ENCODE measurements around the gene AIRE.

The AIRE gene

GRCh38 chr21:44331209-44331608 is 45.5 kb downstream of the AIRE start:
- TF ChIP-seq CTCF (IDR thresholded peaks at IDR 0.05; ENCODE audit: insufficient read depth, low read depth, low read length, missing control alignments), result no peak
- no peak overlapping the region for H3K4me3 ChIP-seq (ENCODE audit: low read depth, low read length)
- DNase-seq (ENCODE audit: low read depth), result no peak

GRCh38 chr21:44331650-44332307 is 46.1 kb downstream of the AIRE start:
- DNase-seq (ENCODE audit: low read depth), result no peak
- TF ChIP-seq CTCF (IDR thresholded peaks at IDR 0.05; ENCODE audit: insufficient read depth, low read depth, low read length, missing control alignments), result no peak
- H3K4me3 ChIP-seq (ENCODE audit: low read depth, low read length), result no peak overlapping the region

- no peak overlapping the region for H3K4me3 ChIP-seq (ENCODE audit: low read depth, low read length)
- DNase-seq (ENCODE audit: low read depth), result no peak
- TF ChIP-seq CTCF (IDR thresholded peaks at IDR 0.05; ENCODE audit: insufficient read depth, low read depth, low read length, missing control alignments), result no peak
Measured at GRCh38 chr21:44332383-44332782, 46.7 kb downstream of the AIRE start.

- DNase-seq (ENCODE audit: low read depth), result no peak
- H3K4me3 ChIP-seq (ENCODE audit: low read depth, low read length), result no peak overlapping the region
- TF ChIP-seq CTCF (IDR thresholded peaks at IDR 0.05; ENCODE audit: insufficient read depth, low read depth, low read length, missing control alignments), result no peak
Measured at GRCh38 chr21:44332965-44333364, 47.3 kb downstream of the AIRE start.

- no peak for DNase-seq (ENCODE audit: low read depth)
- H3K4me3 ChIP-seq (ENCODE audit: low read depth, low read length), result no peak overlapping the region
- no peak for TF ChIP-seq CTCF (IDR thresholded peaks at IDR 0.05; ENCODE audit: insufficient read depth, low read depth, low read length, missing control alignments)
Measured at GRCh38 chr21:44333509-44334328, 48.0 kb downstream of the AIRE start.

GRCh38 chr21:44334329-44335030 is 48.8 kb downstream of the AIRE start:
- DNase-seq (ENCODE audit: low read depth), result no peak
- no peak overlapping the region for H3K4me3 ChIP-seq (ENCODE audit: low read depth, low read length)
- no peak for TF ChIP-seq CTCF (IDR thresholded peaks at IDR 0.05; ENCODE audit: insufficient read depth, low read depth, low read length, missing control alignments)
